ACC112 (cell line): ENCODE results near the gene TRMT112.

Source experiments
- H2AFZ ChIP-seq: fragments of 200-600 bp; sonication (generic); one replicate; pipeline ENCODE4 v1.6.0; 2017; ENCODE audit warnings: antibody characterized with exemption, low read length; ENCODE audit not compliant: unreplicated experiment
- H3K27ac ChIP-seq: fragments of 200-600 bp; sonication (generic); 2 replicates; pipeline ENCODE4 v1.5.1; 2014; ENCODE audit warnings: low read depth, mild to moderate bottlenecking, antibody characterized with exemption, low read length, moderate library complexity
- H3K27me3 ChIP-seq: fragments of 200-600 bp; sonication (generic); 2 replicates; pipeline ENCODE4 v1.6.1; 2014; ENCODE audit warnings: mild to moderate bottlenecking, antibody characterized with exemption, low read length, moderate library complexity, mixed read lengths; ENCODE audit not compliant: insufficient read depth
- H3K36me3 ChIP-seq: fragments of 200-600 bp; sonication (generic); 2 replicates; pipeline ENCODE4 v1.6.1; 2016; ENCODE audit warnings: mild to moderate bottlenecking, antibody characterized with exemption, low read length, moderate library complexity, mixed read lengths; ENCODE audit not compliant: insufficient read depth
- H3K4me1 ChIP-seq: fragments of 200-600 bp; sonication (generic); one replicate; pipeline ENCODE4 v1.6.1; 2016; ENCODE audit warnings: low read length, mixed read lengths; ENCODE audit not compliant: insufficient read depth, unreplicated experiment, control insufficient read depth
- H3K4me3 ChIP-seq: fragments of 200-600 bp; sonication (generic); 2 replicates; pipeline ENCODE4 v1.5.1; 2014; ENCODE audit warnings: mild to moderate bottlenecking, low read depth, low read length
- H3K79me2 ChIP-seq: fragments of 200-600 bp; sonication (generic); one replicate; pipeline ENCODE4 v1.6.0; 2016; ENCODE audit warnings: low read length; ENCODE audit not compliant: control insufficient read depth, unreplicated experiment, insufficient read depth

The TRMT112 gene

GRCh38 chr11:64349025-64349387, 31.6 kb upstream of the TRMT112 start:
- Histone ChIP-seq H3K27me3 (no peaks in the 10 kb centered on the region), H3K4me1 (no peaks in the 10 kb centered on the region), H3K79me2 (no peaks in the 10 kb centered on the region), H2AFZ (no peak overlapping the region), H3K36me3 (no peaks in the 10 kb centered on the region), H3K27ac (no peak overlapping the region), H3K4me3 (no peak overlapping the region)

- Histone ChIP-seq H3K4me3 (no peak overlapping the region), H3K4me1 (no peaks in the 10 kb centered on the region), H2AFZ (no peak overlapping the region), H3K27me3 (no peaks in the 10 kb centered on the region), H3K36me3 (no peaks in the 10 kb centered on the region), H3K27ac (no peak overlapping the region), H3K79me2 (no peaks in the 10 kb centered on the region)
Measured at GRCh38 chr11:64348383-64349024, 31.1 kb upstream of the TRMT112 start.

- no peaks in the 10 kb centered on the region for H3K36me3 ChIP-seq
- no peak overlapping the region for H2AFZ ChIP-seq
- H3K79me2 ChIP-seq: no peaks in the 10 kb centered on the region
- no peaks in the 10 kb centered on the region for H3K27me3 ChIP-seq
- no peak overlapping the region for H3K27ac ChIP-seq
- no peak overlapping the region for H3K4me3 ChIP-seq
- no peaks in the 10 kb centered on the region for H3K4me1 ChIP-seq
Measured at GRCh38 chr11:64347193-64347867, 30.0 kb upstream of the TRMT112 start.

- H3K79me2 ChIP-seq: no peaks in the 10 kb centered on the region
- no peak overlapping the region for H2AFZ ChIP-seq
- H3K4me1 ChIP-seq: no peaks in the 10 kb centered on the region
Measured at GRCh38 chr11:64344787-64345186, 27.4 kb upstream of the TRMT112 start.

GRCh38 chr11:64343767-64344559, 26.6 kb upstream of the TRMT112 start:
- Histone ChIP-seq H3K36me3 (no peaks in the 10 kb centered on the region), H3K4me1 (no peaks in the 10 kb centered on the region), H3K27ac (no peak overlapping the region), H2AFZ (no peak overlapping the region), H3K79me2 (no peaks in the 10 kb centered on the region), H3K27me3 (no peaks in the 10 kb centered on the region), H3K4me3 (no peak overlapping the region)

More at GRCh38 chr11:64344787-64345186, 27.4 kb upstream of the TRMT112 start:
- Histone ChIP-seq H3K36me3 (no peaks in the 10 kb centered on the region), H3K4me3 (no peak overlapping the region), H3K27me3 (no peaks in the 10 kb centered on the region), H3K27ac (no peak overlapping the region)

- Histone ChIP-seq H3K27me3 (no peaks in the 10 kb centered on the region), H3K27ac (no peak overlapping the region), H3K4me1 (no peaks in the 10 kb centered on the region), H2AFZ (no peak overlapping the region), H3K4me3 (no peak overlapping the region), H3K36me3 (no peaks in the 10 kb centered on the region), H3K79me2 (no peaks in the 10 kb centered on the region)
Measured at GRCh38 chr11:64342869-64343745, 25.7 kb upstream of the TRMT112 start.

GRCh38 chr11:64341851-64342791, 24.8 kb upstream of the TRMT112 start:
- Histone ChIP-seq H2AFZ (peak overlapping the region; percentile 67), H3K79me2 (no peaks in the 10 kb centered on the region), H3K27me3 (no peaks in the 10 kb centered on the region), H3K36me3 (no peaks in the 10 kb centered on the region), H3K27ac (no peak overlapping the region), H3K4me3 (peak overlapping the region; percentile 22; the same call in 1 of the 2 replicates), H3K4me1 (no peaks in the 10 kb centered on the region)

GRCh38 chr11:64341429-64341828, 24.1 kb upstream of the TRMT112 start:
- Histone ChIP-seq H3K4me3 (no peak overlapping the region), H3K27me3 (no peaks in the 10 kb centered on the region), H3K79me2 (no peaks in the 10 kb centered on the region), H2AFZ (no peak overlapping the region), H3K4me1 (no peaks in the 10 kb centered on the region), H3K36me3 (no peaks in the 10 kb centered on the region), H3K27ac (no peak overlapping the region)

- H3K27me3 ChIP-seq: no peaks in the 10 kb centered on the region
- H3K4me1 ChIP-seq: no peaks in the 10 kb centered on the region
- no peak overlapping the region for H3K4me3 ChIP-seq
- no peaks in the 10 kb centered on the region for H3K79me2 ChIP-seq
- no peaks in the 10 kb centered on the region for H3K36me3 ChIP-seq
- no peak overlapping the region for H2AFZ ChIP-seq
- no peak overlapping the region for H3K27ac ChIP-seq
Measured at GRCh38 chr11:64340671-64341335, 23.4 kb upstream of the TRMT112 start.
